ENCODE measurements around the gene SH2D2A.
"Not testable (repeated sequence)": the region's sequence is repeated elsewhere in the genome, so short reads cannot be mapped to it uniquely, and the experiment has no call there.

SH2D2A gene

GRCh38 chr1:156775799-156776198 is 40.8 kb downstream of the SH2D2A start:
- DNase-seq (ENCODE audit: low read depth in 2 of 3, low spot score in 1 of 3): no peak

- no peak for DNase-seq (ENCODE audit: low read depth in 2 of 3, low spot score in 1 of 3)
Observed at GRCh38 chr1:156773607-156774006, 43.0 kb downstream of the SH2D2A start.

- DNase-seq (ENCODE audit: low read depth in 2 of 3, low spot score in 1 of 3): no peak
Observed at GRCh38 chr1:156772728-156773497, 43.7 kb downstream of the SH2D2A start.

- DNase-seq (ENCODE audit: low read depth in 2 of 3, low spot score in 1 of 3): no peak
Observed at GRCh38 chr1:156772222-156772621, 44.4 kb downstream of the SH2D2A start.

GRCh38 chr1:156768610-156769295 is 47.9 kb downstream of the SH2D2A start:
- no peak for DNase-seq (ENCODE audit: low read depth in 2 of 3, low spot score in 1 of 3)

- DNase-seq (ENCODE audit: low read depth in 2 of 3, low spot score in 1 of 3): no peak
Observed at GRCh38 chr1:156767879-156768604, 48.6 kb downstream of the SH2D2A start.

GRCh38 chr1:156767101-156767878 is 49.4 kb downstream of the SH2D2A start, which contains the start of gene PRCC:
TSS of gene PRCC (plus strand) at chr1:156767535. CDS start at chr1:156767772, 237 bp downstream.
- peak; percentile 91 to 98 (median 93) for DNase-seq (ENCODE audit: low read depth in 2 of 3, low spot score in 1 of 3)

- DNase-seq (ENCODE audit: low read depth in 2 of 3, low spot score in 1 of 3): no peak
Observed at GRCh38 chr1:156766298-156767100, 50.1 kb downstream of the SH2D2A start.

GRCh38 chr1:156765666-156766065 is 51.0 kb downstream of the SH2D2A start:
- no peak for DNase-seq (ENCODE audit: low read depth in 2 of 3, low spot score in 1 of 3)

GRCh38 chr1:156765136-156765535 is 51.5 kb downstream of the SH2D2A start:
- not testable (repeated sequence) for DNase-seq (ENCODE audit: low read depth in 2 of 3, low spot score in 1 of 3)

GRCh38 chr1:156760796-156761104 is 55.9 kb downstream of the SH2D2A start:
- DNase-seq (ENCODE audit: low read depth in 2 of 3, low spot score in 1 of 3): no peak

- no peak for DNase-seq (ENCODE audit: low read depth in 2 of 3, low spot score in 1 of 3)
Observed at GRCh38 chr1:156760092-156760795, 56.4 kb downstream of the SH2D2A start.

GRCh38 chr1:156757572-156758253 is 58.9 kb downstream of the SH2D2A start:
- not testable (repeated sequence) for DNase-seq (ENCODE audit: low read depth in 2 of 3, low spot score in 1 of 3)

- DNase-seq (ENCODE audit: low read depth in 2 of 3, low spot score in 1 of 3): no peak
Observed at GRCh38 chr1:156756355-156756754, 60.3 kb downstream of the SH2D2A start.
